ENCODE results near the gene GSTA3. TPM values are rescaled to one million over a fixed set of nuclear protein-coding genes. Genes with fewer than 3 reads are reported as not detected.

The GSTA3 gene
- total and polyA plus RNA-seq, 2 donors (not counting 3 experiments of a cell fraction or from before 2014, with no cell fraction given): not detected

GRCh38 chr6:52877168-52877567 is 32.3 kb downstream of the GSTA3 start:
- Histone ChIP-seq H3K9me3 (replicated peaks; ENCODE audit: control insufficient read depth, insufficient read depth, low read length) (no peaks in the 10 kb centered on the region), H3K4me3 (replicated peaks in 1 of 3; ENCODE audit: insufficient read depth in 1 of 3, low read depth in 1 of 3, low read length in 3 of 3) (no peak overlapping the region), H3K27ac (ENCODE audit: insufficient read depth, low read depth, low read length) (no peak overlapping the region), H3K79me2 (ENCODE audit: control insufficient read depth, insufficient read depth, low read length) (no peaks in the 10 kb centered on the region), H3K9me1 (replicated peaks; ENCODE audit: control insufficient read depth, extremely low read depth, insufficient read depth, low read length) (no peaks in the 10 kb centered on the region), H3K9ac (replicated peaks; ENCODE audit: extremely low read depth, insufficient read depth, low read length) (no peak overlapping the region), H2AFZ (ENCODE audit: low read depth, low read length) (no peak overlapping the region), H3K27me3 (ENCODE audit: control insufficient read depth in 2 of 2, insufficient read depth in 2 of 2, low read length in 2 of 2) (peaks cover 0 to 2% of the 10 kb centered on the region in 2 experiments), H3K4me2 (ENCODE audit: insufficient read depth, low read length) (no peak overlapping the region), H3K36me3 (ENCODE audit: control insufficient read depth in 2 of 2, extremely low read depth in 1 of 2, insufficient read depth in 2 of 2, low read length in 2 of 2) (no peaks in the 10 kb centered on the region), H3K4me1 (ENCODE audit: control insufficient read depth, extremely low read depth, insufficient read depth, low read length) (peaks cover 3% of the 10 kb centered on the region), H4K20me1 (replicated peaks; ENCODE audit: control insufficient read depth, extremely low read depth, insufficient read depth, low read length) (no peaks in the 10 kb centered on the region)
- dilution Hi-C loops (cut with MboI; ENCODE audit: extremely low pct_ligation_motif_present, low sequenced_read_pairs): no loop called here
- DNase-seq (ENCODE audit: low read depth, low spot score) (no peak), FAIRE-seq (no peak)
- CTCF ChIA-PET: interaction anchor here (1.2 kb wide), 1 partner anchor 9 kb away, joined by 4 read pairs; no protein-coding TSS in a partner anchor
- BruUV-seq (replicated peaks): no TSS peak
- intact Hi-C loops (cut with micrococcal nuclease): no loop called here
- POLR2A ChIA-PET: no interaction called here
- TF ChIP-seq, protein P1, sequence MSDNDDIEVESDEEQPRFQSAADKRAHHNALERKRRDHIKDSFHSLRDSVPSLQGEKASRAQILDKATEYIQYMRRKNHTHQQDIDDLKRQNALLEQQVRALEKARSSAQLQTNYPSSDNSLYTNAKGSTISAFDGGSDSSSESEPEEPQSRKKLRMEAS (IDR thresholded peaks at IDR 0.05; ENCODE audit: insufficient read depth, insufficient read length): no peak
- TF ChIP-seq MYC (IDR thresholded peaks at IDR 0.05; ENCODE audit: low read depth, low read length): no peak
- no peak for TF ChIP-seq JUN (IDR thresholded peaks at IDR 0.05; ENCODE audit: borderline replicate concordance, insufficient read depth, insufficient read length, low read depth)
- TF ChIP-seq FOS (IDR thresholded peaks at IDR 0.05; ENCODE audit: borderline replicate concordance, insufficient read depth, low read length): no peak
- no peak for TF ChIP-seq POLR2A (IDR thresholded peaks at IDR 0.05; ENCODE audit: low read depth, low read length)
- no peak for TF ChIP-seq POLR2AphosphoS5 (IDR thresholded peaks at IDR 0.05; ENCODE audit: insufficient read depth, low read depth, low read length)
- TF ChIP-seq EZH2 (IDR thresholded peaks at IDR 0.05; ENCODE audit: borderline replicate concordance, low read depth, low read length, severe bottlenecking): no peak
- no peak for TF ChIP-seq GATA2 (IDR thresholded peaks at IDR 0.05; ENCODE audit: insufficient read depth, insufficient read length, low read depth, low read length)
- TF ChIP-seq, protein P2, sequence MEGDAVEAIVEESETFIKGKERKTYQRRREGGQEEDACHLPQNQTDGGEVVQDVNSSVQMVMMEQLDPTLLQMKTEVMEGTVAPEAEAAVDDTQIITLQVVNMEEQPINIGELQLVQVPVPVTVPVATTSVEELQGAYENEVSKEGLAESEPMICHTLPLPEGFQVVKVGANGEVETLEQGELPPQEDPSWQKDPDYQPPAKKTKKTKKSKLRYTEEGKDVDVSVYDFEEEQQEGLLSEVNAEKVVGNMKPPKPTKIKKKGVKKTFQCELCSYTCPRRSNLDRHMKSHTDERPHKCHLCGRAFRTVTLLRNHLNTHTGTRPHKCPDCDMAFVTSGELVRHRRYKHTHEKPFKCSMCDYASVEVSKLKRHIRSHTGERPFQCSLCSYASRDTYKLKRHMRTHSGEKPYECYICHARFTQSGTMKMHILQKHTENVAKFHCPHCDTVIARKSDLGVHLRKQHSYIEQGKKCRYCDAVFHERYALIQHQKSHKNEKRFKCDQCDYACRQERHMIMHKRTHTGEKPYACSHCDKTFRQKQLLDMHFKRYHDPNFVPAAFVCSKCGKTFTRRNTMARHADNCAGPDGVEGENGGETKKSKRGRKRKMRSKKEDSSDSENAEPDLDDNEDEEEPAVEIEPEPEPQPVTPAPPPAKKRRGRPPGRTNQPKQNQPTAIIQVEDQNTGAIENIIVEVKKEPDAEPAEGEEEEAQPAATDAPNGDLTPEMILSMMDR (IDR thresholded peaks at IDR 0.05; ENCODE audit: extremely low read depth in 1 of 2, insufficient read depth in 1 of 2, low read depth in 1 of 2, low read length in 2 of 2): no peak
